HG03520 (cell line): ENCODE data around the gene ACOT13.
A peak's percentile ranks its signal among the peaks of the same experiment; 100 is the strongest.
"Not testable (repeated sequence)": the region's sequence is repeated elsewhere in the genome, so short reads cannot be mapped to it uniquely, and the experiment has no call there.

Experiments
- ATAC-seq: cut with Tn5 transposase; IDR thresholded peaks from one replicate; pipeline ENCODE4 v1.9.1; 2021; ENCODE audit warnings: mild to moderate bottlenecking, moderate library complexity; ENCODE audit not compliant: unreplicated experiment

The ACOT13 gene

DNA sequence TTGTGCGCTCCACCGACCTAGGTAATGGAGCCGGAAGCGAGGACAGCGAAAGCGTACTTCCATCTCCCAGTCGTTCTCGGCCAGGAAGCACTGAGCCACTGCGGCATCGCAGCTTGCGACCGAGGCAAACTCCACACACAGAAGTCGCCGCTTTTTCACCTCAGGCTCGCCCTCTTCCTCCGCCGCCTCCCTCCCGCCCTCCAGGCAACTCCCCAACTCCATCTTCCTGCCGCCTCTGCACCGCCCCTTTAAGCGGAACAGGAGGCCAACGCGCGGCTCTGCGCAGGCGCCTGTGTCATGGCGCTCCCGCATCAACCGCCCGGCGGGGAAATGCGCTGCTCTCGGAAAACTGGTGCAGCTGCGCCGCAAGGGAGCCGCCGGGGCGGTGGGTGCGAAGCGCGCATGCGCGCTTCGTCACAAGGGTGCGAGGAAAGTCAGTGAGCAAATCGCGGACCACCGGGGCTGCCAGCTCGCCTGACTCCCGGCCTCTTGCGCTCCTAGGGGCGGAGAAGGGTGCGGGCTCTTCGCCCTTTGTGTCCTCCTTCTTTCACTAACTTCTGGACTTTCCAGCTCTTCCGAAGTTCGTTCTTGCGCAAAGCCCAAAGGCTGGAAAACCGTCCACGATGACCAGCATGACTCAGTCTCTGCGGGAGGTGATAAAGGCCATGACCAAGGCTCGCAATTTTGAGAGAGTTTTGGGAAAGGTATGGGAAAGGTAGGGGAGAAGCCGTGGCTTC, at the start of gene ACOT13, which contains the start of gene TDP2:
Gene ACOT13, plus strand, starts transcription at position 437 of the 737 bp plus-strand sequence. Its CDS starts 187 bp downstream, at position 624.
Gene TDP2, minus strand, starts transcription at position 259 of the 737 bp plus-strand sequence. Its CDS starts 37 bp downstream, at position 222.
- ATAC-seq = peak; percentile 95

DNA sequence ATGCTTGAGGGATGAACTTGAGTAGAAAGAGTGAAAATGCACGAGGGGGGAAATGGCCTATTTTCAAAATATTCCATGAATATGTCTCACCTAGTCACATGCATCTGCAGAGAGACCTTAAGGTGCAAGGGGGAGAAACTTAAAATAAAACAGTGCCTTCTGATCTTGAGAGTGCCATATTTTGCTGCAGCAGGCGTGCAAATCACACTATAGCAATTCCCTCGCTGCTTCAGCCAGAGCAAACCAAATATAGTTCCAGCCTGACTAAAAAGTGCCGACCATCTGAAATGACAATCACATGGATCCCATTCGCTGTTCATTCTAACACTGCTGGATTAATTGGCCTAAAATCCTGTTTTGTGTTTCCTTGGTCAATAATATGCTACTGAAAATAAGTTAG, 47.2 kb upstream of the ACOT13 start:
- no peak for ATAC-seq

DNA sequence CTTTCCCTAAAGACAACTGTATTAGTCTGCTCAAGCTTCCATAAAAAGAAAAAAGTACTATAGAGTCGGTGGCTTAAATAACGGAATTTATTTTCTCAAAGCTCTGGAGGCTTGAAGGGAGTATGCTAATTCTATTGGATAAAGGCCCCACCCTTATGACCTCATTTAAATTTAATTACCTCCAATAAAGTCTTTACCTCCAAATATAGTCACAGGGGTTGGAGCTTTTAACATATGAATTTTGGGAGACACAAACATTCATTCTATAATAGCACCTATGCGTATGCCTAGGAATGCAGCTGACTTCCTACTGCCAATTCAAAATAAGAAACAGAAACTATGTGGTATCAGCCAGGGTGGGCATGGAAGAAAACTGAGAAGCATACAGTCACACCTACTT, 46.2 kb upstream of the ACOT13 start:
- no peak for ATAC-seq

DNA sequence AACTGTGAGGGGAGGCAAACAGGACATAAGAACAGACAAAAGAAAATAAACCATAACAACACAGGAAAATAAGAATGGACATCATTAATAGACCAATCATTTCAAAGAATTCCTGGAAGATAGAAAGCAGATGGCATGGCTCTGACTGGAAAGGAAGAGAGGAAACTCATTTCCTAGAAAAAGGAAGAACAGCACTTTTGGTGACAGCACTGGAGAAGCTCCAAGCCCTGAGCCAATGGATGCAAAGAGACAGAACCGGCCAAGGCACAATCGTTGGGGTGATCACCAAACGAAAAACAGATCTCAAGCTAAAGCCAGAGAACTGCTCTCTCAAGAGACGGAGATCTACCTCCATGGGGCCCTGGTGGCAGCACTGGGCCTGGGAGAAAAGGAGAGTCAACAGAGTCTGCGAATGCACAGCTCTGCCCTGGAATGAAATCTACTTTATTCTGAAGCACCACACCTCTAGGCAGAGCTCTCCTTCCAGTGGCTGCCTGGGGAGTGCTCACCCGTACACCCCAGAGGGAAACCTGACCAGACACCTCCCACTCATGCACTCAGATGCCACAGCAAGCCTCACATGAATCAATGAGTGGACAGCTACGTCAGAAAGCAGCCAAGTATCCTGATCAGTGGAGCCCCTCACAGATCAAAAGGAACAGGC, 45.1 kb upstream of the ACOT13 start:
- ATAC-seq = no peak

DNA sequence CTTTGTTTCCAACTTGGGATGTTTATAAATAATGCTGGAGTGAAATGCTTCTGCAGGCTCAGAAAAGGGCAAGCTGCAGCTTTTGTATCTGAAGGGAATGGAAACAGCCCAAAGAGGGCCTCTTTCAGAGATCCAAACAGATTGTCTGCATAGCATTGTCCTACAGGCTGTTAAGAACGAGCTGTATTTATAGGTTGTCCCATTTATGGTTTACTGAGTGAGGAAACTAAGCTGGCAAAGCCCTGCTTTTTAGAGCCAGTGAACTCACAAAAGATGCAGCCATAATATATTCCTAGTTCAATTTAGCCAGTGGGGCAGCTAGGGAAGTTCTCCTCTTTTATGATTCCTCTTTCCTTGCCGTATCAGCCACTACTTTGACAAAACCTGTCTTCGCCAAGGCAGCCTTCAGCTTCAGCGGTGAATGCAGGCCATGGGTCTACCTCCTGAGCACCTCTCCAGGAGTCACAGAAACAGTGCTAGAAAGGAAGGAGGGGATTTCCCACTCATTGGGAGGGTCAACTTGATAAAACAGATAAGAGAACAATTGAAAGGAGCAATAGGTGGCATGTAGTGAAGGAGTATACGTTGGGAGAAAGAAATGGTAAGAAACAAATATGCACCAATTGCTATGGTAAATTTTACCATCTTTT, 35.9 kb upstream of the ACOT13 start:
- no peak for ATAC-seq

DNA sequence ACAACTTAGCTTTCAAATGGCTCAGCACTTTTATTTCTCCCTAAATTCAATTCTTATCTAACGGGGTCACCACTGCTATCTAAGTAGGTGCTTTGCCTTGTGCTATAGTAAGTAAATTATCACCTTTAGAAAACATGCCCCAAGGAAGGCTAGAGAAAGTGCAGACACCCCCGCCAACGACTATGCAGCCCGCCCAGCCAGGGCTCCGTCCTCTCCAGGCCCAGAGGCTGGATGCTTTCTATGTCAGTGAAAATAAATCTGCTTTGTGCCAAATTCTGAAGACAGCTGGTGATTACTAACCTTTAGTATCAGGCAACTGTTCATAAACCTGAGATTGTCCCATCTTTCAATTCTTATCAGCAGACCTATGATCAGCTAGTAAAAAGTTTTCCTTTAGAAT, 35.2 kb upstream of the ACOT13 start:
- no peak for ATAC-seq

DNA sequence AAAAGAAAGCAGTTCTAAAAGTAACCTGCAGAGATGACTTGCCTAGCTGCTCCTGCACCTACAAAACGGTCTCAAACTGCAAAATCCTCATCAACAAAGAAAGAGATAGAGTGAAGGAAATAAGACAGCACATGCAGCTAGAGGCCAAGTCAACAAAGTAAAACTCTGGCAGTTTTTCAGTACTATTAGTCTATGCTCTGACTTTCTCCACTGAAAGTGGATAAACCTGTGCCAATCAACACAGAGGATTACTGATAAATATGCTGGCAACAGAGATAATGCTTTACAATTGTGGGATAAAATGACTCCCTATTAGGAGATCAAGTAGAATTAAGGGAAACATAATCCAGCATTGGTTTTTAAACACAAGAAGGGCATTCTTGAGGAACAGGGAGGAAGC, 34.3 kb upstream of the ACOT13 start:
- no peak for ATAC-seq

DNA sequence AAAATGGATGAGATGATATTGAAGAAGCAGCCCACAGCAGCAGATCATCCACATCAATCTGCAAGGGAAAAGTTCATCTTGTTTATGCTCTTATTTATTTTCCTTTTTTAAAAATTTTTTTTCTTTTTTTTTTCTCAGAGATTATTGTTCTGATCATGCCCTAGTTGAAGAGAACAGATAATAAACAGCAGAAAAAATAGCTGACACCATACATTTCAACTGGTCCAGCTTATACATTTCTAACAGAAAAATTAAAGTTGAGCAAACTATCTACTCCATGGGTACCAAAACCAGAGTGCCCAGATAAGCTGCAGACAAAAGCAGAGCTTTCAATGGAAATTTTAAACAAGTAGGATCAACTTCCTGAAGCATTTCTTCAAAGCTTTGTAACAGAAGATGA, 30.2 kb upstream of the ACOT13 start:
- ATAC-seq = no peak

DNA sequence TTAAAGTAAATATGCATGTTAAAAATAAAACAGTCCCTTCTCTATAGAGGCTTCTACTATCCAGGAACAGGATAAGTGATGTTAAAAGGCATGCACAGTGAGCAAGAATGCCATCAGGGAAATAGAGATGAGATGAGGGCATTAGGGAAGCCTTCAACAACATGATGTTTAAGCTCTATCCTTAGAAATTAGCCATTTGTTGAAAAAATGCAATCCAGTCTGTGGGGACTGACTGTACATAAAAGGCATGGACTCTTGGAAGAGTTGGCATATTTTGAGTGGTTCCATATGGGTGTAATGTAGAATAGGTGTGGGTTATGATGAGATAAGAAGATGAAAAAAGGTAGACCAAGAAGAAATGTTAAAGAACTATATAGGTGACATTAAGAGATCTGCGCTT, 26.7 kb upstream of the ACOT13 start:
- no peak for ATAC-seq

DNA sequence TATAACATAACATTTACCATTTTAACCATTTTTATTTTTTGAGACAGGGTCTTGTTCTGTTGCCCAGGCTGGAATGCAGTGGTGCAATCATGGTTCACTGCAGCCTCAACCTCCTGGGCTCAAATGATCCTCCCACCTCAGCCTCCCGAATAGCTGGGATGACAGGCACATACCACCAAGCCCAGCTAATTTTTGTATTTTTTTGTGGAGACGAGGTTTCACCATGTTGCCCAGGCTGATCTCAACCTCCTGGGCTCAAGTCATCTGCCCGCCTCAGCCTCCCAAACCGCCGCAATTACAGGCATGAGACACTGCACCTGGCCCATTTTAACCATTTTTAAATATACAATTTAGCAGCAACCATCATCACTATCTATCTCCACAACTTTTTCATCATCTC, 26.2 kb upstream of the ACOT13 start:
- not testable (repeated sequence) for ATAC-seq

DNA sequence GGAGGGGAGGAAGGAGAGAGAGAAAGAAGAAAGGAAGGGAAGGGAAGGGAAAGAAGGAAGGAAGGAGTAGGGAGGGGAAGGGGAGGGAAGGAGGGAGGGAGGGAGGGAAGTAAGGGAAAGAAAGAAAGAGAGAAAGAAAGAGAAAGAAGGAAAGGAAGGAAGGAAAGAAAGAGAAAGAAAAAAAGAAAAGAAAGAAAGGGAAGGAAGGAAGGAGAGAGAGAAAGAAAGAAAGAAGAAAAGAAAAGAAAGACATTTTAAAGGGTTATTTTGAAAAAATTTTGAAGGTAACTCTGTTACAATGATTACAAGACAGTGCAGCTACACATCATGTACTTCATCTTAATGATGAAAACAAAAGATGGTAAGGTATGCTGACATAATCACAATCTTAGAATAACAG, 24.8 kb upstream of the ACOT13 start:
- no peak for ATAC-seq

DNA sequence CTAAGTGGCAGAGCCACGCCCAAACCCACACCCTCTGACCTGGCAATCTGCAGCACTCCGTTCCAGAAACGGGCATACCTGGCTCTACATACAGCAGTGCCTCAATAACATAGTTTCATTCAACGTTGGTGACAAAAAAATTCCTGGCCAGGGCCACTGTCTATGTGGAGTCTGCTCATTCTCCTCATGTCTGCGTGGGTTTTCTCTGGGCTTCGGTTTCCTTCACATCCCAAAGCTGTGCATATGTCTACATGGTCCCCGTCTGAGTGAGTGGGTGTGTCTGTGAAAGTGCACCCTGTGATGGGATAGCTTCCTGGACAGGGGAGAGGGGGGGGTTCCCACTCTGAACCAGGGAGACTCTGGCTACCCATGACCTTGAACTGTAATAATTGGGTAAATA, 23.0 kb upstream of the ACOT13 start:
- no peak for ATAC-seq

DNA sequence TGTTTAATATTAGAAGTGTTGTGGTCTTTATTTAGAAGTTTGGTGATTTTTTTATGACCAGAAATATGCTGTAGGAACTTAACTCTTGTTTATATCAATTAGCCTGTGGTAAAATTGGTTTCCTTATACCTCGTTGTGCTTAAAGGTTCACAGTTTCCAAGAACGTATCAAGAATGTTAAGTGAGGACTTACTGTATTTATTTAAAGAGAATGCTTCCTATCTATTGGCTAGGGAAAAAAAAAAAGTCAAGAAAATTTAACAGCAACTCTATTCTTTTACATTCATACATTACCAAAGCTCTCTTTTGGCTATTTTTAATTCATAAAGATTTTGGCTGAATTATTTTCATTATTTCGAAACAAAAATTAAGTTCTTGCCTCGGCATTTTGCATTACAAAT, 22.5 kb upstream of the ACOT13 start:
- no peak for ATAC-seq

DNA sequence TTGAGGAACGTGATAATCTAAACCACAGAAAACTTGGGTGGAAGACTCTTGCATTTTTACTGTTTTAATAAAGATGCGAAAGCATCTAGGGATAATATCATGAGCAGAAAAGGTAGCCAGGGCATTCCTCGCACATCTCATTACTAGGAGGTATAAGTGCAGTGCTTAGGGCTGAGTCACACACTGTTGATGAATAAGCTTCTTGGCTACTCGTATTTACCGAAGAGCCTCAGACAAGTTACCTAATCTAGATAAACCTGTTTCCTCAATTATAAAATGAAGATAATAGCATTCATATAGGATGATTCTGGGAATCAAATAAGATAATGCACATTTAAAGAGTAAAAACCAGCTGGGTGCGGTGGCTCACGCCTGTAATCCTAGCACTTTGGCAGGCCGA, 20.1 kb upstream of the ACOT13 start:
- no peak for ATAC-seq

DNA sequence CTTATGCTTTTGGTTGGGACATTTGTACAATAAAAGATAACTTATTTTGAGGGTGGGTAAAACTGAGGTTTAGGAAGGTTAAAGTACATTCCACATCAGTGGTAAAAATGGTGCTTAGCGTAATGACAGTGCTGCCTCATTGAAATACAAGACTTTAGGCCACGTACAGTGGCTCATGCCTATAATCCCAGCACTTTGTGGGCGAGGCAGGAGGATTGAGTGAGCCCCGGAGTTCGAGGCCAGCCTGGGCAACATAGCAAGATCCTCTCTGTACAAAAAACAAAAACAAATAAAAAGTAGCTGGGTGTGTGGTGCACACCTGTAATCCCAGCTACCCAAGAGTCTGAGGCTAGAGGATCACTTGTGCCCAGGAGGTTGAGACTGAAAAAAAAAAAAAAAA, 18.6 kb upstream of the ACOT13 start:
- no peak for ATAC-seq

DNA sequence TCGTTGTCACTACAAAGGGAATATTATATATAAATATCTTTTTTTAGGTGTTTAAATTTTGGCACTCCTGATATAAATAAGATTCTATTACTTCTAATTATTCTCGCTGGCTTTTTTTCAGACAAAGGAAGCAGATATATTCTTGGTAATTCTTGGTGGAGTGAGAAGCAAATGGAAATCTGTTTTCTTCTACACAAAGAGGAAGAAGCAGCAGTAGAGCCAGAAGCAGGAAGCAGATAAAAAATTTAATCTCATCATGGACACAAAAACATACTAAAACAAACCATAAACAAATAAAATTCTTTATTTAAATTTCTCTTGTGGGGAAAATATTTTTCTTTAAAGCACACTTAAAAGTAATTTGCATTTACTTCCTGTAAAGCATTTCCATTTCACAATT, 17.2 kb upstream of the ACOT13 start:
- no peak for ATAC-seq

DNA sequence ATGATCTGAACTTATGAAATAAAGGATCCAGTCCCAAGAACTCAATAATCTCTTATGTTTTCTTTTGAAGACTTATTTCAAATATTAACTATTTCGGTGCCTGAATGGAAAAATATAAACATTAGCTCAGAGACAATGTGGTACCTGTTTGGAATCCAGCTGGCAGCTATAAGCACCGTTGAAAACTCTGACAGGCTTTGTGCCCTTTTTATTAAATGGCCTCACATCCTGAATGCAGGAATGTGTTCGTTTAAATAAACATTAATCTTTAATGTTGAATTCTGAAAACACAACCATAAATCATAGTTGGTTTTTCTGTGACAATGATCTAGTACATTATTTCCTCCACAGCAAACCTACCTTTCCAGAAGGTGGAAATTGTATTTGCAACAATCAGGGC, 16.5 kb upstream of the ACOT13 start:
- ATAC-seq = no peak

DNA sequence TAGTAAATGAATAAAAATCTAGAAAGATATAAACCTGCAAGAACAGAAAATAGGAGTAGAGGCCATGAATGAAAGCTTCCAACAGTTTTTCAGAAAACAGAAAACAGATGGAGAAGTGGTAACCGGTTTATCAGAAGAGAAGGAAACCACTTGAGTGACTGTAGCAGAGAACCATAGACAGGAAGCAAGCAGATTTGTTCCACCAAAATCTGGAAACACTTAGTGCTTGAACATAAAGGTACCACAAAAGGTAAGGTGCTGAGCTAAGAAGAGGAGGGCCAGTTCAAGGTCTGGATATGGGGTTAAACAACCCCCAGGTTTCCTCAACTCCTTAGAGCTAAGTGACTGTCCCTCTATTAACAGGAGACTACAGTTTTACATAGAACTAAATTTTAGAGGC, 11.7 kb upstream of the ACOT13 start:
- ATAC-seq = no peak

DNA sequence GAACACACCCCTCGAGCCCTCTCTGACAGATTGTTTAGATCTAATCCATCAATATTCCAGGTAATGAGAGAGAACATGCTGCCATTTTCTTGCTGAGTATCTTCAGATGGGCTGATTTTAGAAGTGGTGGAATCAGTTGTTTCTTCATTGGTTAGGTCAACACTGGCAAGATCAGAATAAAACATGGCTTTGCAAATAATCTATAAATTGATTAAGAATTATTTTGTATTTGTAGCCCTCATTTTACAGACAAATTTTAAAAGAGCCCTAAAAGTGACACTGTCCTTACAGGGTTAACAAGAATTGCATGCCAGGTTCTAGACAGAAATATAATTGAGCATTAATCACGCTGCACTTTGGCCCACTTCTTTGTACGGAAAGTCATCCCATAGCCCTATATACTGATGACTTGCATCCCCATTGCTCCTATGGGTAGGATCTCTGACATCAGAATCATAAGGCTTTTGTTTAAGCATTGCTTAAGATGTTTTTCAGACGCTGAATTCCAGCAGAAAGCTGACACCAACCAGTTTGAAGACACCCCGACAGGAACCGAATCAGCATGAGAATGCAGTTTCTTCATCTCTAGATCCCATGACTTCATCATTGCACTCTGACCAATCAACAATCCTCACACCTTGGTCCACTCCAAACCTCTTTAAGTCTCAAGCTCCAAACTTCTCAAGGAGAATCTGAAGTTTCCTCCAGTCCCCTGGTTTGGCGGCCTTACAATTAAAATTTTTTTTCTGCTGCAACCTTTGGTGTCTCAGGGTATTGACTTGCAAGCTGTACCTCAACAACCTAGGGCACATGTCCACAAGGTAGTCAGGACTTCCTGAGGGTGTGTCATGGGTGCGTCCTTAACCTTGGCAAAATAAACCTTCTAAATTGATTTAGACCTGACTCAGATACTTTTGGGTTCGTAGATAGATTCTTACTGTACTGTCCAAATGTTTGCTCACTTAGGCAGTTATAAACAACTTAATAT, 8.0 kb upstream of the ACOT13 start:
- no peak for ATAC-seq

DNA sequence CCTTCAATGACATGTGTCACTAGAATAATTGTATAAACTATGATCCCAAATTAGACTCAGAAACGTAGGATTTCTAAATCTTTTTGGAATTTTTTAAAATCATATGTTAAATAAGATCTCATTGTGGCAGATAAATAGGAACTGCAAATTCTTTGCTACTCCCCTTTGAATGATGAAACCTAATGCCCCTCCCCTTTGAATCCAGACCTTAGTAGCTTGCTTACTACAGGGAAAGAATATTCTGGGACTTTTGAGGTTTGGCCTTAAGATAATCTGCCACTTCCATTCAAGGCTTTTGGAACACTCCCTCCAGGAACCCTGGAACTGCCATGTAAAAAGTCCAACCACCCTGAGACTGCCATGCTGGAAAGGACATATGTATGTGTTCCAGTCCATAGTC, 7.3 kb upstream of the ACOT13 start:
- no peak for ATAC-seq

DNA sequence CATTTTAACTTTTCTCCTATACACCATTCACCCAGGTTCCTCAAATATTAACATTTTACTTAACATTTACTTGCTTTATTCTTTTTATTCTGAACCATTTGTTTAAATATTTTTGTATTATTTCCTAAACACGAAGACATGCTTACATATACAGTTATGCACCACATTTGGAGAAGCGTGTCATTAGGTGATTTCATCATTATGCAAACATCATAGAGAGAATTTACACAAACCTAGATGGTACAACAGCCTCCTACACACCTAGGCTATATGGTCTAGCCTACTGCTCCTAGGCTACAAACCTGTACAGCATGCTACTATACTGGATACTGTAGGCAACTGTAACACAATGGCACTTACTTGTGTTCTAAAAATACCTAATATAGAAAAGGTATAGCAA, 6.8 kb upstream of the ACOT13 start:
- ATAC-seq = no peak
